ENCODE data around the gene CREB5.

The CREB5 gene

GRCh38 chr7:28840592-28840995 is 428.3 kb downstream of the CREB5 start:
- DNase-seq = peak; percentile 23

- no peak for DNase-seq
Measured at GRCh38 chr7:28841766-28842165, 429.4 kb downstream of the CREB5 start.

DNA sequence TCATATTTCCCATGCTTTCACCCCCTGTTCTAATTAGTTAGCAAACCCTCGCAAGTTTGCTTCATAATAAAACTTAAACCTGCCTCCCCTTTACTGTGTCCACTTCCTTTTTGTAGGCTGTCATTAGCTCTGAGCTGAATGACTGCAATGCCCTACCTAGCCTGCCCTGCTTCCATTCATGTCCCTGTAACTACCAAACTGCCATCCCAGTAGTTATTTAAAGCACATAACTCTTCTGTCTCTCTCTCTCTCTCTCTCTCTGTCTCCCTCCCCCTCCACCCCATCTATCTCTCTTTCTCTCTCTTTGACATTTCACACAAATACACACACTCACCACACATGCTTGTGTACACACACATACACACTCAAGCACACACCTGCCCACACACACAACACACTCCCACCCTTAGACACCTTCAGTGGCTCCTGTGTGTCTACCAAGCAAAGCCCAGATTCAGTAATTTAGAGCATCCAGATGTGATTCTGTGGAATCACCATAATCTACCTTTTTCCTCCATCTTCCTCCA is 430.5 kb downstream of the CREB5 start:
- no peak for DNase-seq

- DNase-seq = no peak
Measured at GRCh38 chr7:28845106-28845505, 432.8 kb downstream of the CREB5 start.

GRCh38 chr7:28847176-28847575 is 434.9 kb downstream of the CREB5 start:
- DNase-seq = no peak

- no peak for DNase-seq
Measured at GRCh38 chr7:28847681-28848080, 435.4 kb downstream of the CREB5 start.

GRCh38 chr7:28848906-28849305 is 436.6 kb downstream of the CREB5 start:
- no peak for DNase-seq

DNA sequence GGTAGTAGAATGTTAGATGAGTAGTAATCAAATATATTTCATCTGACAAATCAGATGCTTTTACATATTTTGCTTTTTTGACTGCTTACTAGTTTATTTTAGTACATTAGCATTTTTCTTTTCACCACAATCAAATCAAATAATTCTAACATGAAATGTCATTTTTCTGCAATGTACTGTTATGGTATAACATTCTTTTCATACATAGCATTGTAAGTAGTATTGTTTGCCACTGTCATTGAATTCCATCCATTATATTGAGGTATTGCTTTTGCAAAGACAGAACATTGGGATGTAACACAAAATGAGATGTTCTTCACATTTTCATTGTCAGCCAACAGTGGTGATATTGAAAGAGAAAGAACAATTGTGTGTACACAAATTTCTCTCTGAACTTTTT is 438.4 kb downstream of the CREB5 start:
- DNase-seq = no peak

- DNase-seq = peak; percentile 8
Measured at GRCh38 chr7:28853150-28853549, 440.8 kb downstream of the CREB5 start.

GRCh38 chr7:28853834-28854749 is 441.8 kb downstream of the CREB5 start:
- DNase-seq = peak; percentile 77

DNA sequence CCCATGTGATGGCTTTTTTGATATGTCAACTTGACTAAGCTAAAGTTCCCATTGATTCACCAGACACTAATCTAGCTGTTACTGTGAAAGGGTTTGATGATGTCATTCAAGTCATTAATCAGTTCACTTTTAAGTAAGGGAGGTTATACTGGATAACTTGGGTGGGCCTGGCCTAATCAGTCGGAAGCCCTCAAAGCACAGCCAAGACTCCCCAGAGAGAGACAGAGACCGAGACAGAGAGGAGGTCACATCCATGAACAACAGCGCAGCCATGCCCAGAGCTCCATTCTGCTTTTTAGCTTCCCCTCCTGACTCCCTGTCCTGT is 442.4 kb downstream of the CREB5 start:
- no peak for DNase-seq

DNA sequence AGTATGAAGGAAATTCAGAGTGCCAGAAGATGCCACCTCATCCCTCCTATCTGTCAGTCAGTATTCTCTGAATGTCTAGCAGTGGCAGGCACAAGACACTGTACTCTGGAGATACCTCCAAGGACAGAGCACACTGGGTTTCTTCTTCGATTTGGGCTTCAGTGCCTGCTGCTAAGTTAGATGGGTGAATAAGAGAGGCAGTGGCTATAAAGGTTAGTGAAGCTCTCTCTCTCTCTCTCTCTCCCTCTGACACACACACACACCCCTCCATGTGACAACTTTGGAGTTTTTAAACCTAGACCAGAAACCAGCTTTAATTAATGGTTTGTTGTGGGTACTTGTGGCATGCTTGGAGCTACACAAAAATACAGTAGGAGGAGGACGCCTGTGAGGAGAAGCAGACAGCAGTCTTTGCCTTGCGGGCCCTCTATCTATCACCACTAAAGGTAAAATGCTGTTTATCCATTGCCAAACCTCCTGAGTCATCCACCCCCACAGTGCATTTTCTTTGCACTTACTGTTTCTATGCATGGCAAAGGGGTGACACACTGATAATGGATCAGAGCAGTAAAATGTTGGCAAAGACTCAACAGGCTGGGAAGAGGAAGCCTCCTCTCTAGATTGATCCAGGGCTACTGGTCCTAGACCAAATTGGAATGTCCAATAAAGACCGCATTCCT is 443.4 kb downstream of the CREB5 start:
- peak; percentile 11 for DNase-seq

GRCh38 chr7:28856656-28857055 is 444.3 kb downstream of the CREB5 start:
- DNase-seq = no peak

DNA sequence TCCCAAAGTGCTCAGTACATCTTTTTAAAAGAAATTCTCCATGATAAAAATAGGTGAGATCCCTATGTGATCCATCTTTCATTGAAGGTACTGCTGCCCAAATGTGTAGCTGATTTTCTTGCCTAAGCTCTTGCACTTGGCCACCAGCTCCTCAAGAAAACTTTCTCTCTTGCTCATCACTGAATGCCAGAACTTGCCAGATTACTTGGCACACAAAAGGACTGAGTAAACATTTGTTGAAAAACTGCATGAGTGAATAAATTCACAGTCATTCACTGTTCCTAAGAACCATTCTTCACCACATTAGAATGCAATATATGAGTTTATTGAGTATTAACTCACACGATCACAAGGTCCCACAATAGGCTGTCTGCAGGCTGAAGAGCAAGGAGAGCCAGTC is 445.9 kb downstream of the CREB5 start:
- DNase-seq = no peak

DNA sequence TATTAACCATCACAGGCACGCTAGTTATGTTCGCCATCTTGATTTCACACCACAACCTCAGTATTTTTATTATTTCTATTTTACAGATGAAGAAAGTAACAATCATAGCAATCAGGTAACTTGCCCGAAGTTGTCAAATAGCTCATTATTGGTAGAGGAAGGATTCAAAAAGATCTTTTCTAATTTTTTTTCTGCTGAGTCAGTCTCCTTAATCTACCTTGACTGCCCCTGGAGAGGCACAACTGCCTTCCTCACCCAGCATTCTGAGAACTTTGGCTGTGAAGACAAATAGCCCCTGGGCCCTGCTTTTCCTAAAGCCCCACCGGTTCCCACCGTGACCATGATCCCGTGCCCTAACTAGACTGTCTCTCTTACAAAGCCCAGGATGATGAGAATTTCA is 446.6 kb downstream of the CREB5 start:
- no peak for DNase-seq

DNA sequence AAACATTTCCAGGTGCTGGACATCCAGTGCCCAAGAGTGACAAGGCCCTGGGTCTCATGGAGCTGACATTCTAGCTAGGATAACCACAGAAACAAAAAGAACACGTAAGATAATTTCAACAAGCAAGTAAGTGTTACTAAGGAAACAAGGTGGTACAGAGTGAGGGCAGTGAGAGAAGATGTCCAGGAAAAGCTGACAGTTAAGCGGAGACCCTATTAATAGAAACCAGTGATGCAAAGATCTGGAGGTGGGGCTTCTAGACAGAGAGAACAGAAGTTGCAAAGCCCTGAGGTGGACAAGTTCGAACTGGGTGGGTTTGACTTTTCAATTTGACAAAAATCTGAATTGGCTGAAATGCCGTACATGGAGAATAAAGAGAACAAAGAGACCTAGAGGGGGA is 449.5 kb downstream of the CREB5 start:
- no peak for DNase-seq

- DNase-seq = no peak
Measured at GRCh38 chr7:28862595-28863272, 450.4 kb downstream of the CREB5 start.

DNA sequence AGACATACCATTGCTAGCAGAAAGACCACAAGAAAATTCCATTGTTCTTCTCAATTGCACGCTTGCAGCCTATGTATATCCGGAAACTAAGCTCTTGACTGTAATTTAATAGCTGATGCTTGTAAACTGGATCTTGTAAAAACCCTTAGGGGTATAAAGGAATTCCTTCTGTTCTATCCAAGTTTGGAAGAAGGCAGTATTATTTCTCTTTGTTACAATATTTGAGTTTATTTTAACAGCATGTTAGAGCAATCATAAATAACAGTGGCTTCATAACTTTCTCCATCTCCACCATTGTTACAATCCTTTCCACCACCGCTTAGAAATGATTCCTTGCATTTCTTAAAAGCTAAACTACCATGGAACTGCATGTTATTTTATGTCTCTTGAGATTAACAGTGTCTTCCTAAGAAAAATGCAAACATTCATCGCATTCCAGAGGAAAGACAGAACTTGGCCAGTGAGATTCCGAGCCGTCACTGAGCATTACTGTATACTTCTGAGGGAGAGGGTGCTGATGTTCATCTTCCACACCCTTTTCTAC is 453.4 kb downstream of the CREB5 start:
- DNase-seq = no peak

DNA sequence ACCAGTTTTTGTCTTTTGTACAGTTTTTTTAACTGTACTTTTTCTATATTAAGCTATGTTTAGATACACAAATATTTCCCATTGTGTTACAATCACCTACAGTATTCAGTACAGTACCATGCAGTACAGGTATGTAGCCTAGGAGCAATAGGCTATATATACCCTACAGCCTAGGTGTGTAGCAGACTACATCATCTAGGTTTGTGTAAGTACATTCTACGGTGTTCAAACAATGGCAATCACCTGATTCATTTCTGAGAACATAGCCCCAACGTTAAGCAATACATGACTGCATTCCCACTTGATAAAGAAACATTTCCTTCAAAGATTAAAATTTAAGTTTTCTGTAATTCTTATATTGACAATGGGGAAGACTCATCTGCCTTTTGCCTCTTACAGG is 456.4 kb downstream of the CREB5 start:
- no peak for DNase-seq

DNA sequence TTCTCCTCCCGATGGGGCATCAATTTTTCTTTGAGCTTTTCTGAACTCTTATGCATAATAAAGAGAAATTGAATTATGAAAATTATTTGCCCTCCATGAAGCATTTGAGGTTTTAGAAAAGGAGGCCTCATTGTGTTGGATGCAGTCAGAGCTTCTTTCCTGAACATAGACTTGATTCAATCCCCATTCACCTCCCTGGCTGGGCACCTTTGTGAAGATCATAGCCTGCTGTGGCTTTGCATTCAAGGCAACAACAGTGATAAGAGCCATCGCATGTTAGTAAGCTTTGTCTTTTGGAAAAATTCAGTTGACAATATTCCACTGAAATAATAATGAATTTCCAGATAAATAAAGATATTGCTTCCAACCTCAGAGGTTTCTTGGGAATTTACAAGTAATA is 458.8 kb downstream of the CREB5 start:
- DNase-seq = no peak

DNA sequence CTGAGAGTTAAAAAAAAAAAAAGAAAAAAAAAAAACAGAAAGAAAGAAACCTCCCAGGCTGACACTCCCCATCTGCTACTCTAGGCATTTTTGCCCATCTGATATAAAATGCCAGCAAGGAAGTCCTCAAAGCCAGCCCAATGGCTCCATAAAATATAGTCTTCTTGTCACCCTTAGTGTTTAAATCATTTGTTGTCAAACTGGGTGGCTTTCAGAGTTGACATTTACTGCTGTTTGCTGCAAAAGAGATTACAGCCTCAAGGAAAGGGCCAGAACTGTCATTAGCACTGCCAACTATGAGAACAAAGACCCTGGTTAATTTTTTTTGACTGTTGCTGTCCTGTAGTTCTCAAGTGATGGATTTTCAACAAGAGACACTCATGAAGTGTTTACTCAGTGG is 459.3 kb downstream of the CREB5 start:
- DNase-seq = no peak

DNA sequence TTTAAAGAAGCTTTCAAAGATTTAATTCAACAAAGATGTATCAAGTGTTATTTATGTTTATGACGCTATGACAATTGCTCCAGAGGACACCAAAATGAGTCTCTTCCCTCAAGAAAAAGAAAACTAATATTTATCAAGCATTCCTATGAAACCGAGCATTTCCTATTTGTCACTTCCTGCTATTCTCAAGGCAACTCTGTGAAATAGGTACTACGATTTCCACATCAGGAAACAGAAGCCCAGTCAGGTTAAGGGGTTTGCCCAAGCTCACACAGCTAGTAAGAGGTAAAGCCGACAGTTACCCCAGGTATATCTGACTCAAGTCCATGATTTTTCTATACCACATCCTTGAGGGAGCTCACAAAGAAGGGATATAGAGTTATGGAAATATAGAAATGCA is 459.9 kb downstream of the CREB5 start:
- no peak for DNase-seq

- DNase-seq = no peak
Measured at GRCh38 chr7:28873365-28873764, 461.0 kb downstream of the CREB5 start.

All from hematopoietic multipotent progenitor cell treated with erythropoietin and hydrocortisone succinate and interleukin-3 and kit ligand, for 6 days (in vitro differentiated cells).